PC-9 (cell line): Measurements from ENCODE around the gene PRRC2A. TPM values are rescaled to one million over a fixed set of nuclear protein-coding genes. Genes with fewer than 3 reads are reported as not detected.

ENCODE experiments used
- BruUV-seq: library from RNA; stranded (reverse); fragments of 400-500 nt; replicated peaks from 2 replicates; lab custom pipeline; 2021; lab: Mats Ljungman, UMichigan
- CTCF ChIA-PET: fragments of 300-600 bp; sonication (Branson Sonifier 250); formaldehyde crosslinking; loops from one replicate; lab custom pipeline; 2022; ENCODE audit warnings: antibody characterized with exemption; lab: Charles Lee
- POLR2A ChIA-PET: fragments of 300-600 bp; sonication (Branson Sonifier 250); formaldehyde crosslinking; loops from one replicate; lab custom pipeline; 2022; ENCODE audit warnings: antibody characterized with exemption; ENCODE audit not compliant: unreplicated experiment; lab: Charles Lee
- DNase-seq, 2 experiments: peaks; one replicate each; pipeline versions ENCODE4 v3.0.0 to v3.0.0-alpha.2; 2015 to 2022; ENCODE audit warnings: mixed read lengths in 1 of 2
- H2AFZ ChIP-seq: fragments of 200-600 bp; sonication (generic); 2 replicates; pipeline ENCODE4 v1.8.1; 2017; ENCODE audit warnings: antibody characterized with exemption
- H3F3A ChIP-seq: fragments of 200-600 bp; sonication (generic); 2 replicates; pipeline ENCODE4 v1.8.1; 2017; ENCODE audit warnings: antibody characterized with exemption, mild to moderate bottlenecking, low read depth; ENCODE audit not compliant: insufficient read depth
- H3K27ac ChIP-seq: fragments of 200-600 bp; sonication (generic); 2 replicates; pipeline ENCODE4 v1.6.1; 2016; ENCODE audit warnings: mixed run types
- H3K27me3 ChIP-seq: fragments of 200-600 bp; sonication (generic); 2 replicates; pipeline ENCODE4 v1.6.1; 2016; ENCODE audit warnings: low read depth, mixed run types; ENCODE audit not compliant: insufficient read depth
- H3K36me3 ChIP-seq: fragments of 200-600 bp; sonication (generic); 2 replicates; pipeline ENCODE4 v1.6.1; 2016; ENCODE audit warnings: low read depth, mixed run types
- H3K4me1 ChIP-seq: fragments of 200-600 bp; sonication (generic); replicated peaks from 2 replicates; pipeline ENCODE4 v1.6.1; 2016; ENCODE audit warnings: mixed run types; ENCODE audit not compliant: insufficient read depth
- H3K4me2 ChIP-seq: fragments of 200-600 bp; sonication (generic); 2 replicates; pipeline ENCODE4 v1.6.1; 2017; ENCODE audit warnings: mixed run types
- H3K4me3 ChIP-seq: fragments of 200-600 bp; sonication (generic); 2 replicates; pipeline ENCODE4 v1.6.1; 2016; ENCODE audit warnings: mixed run types
- H3K79me2 ChIP-seq: fragments of 200-600 bp; sonication (generic); 2 replicates; pipeline ENCODE4 v1.6.1; 2017; ENCODE audit warnings: low read depth, mixed run types
- H3K9me2 ChIP-seq: fragments of 200-600 bp; sonication (generic); 2 replicates; pipeline ENCODE4 v1.8.1; 2017; ENCODE audit warnings: mild to moderate bottlenecking; ENCODE audit not compliant: insufficient read depth
- H3K9me3 ChIP-seq: fragments of 200-600 bp; sonication (generic); 2 replicates; pipeline ENCODE4 v1.8.1; 2016; ENCODE audit warnings: low read depth; ENCODE audit not compliant: insufficient read depth
- H4K20me1 ChIP-seq: fragments of 200-600 bp; sonication (generic); 2 replicates; pipeline ENCODE4 v1.8.1; 2017; ENCODE audit not compliant: insufficient read depth
- CTCF ChIP-seq: fragments of 200-600 bp; sonication (generic); conservative IDR thresholded peaks from 2 replicates; pipeline ENCODE4 v1.6.1; 2017; ENCODE audit warnings: mixed run types, antibody characterized with exemption, mild to moderate bottlenecking, moderate library complexity
- EZH2 ChIP-seq: fragments of 200-600 bp; sonication (generic); IDR thresholded peaks from 2 replicates; pipeline ENCODE4 v1.8.0; 2017; ENCODE audit warnings: antibody characterized with exemption, low read depth
- intact Hi-C: fragments of 100-400 bp; cut with micrococcal nuclease; formaldehyde crosslinking; loops from one replicate; pipeline ENCODE4 v1.10.0; 2022; ENCODE audit not compliant: unreplicated experiment
- total RNA-seq: library from RNA; stranded (reverse); gene quantifications from 2 replicates; pipeline ENCODE4 v1.2.3, GENCODE V29; 2021

The PRRC2A gene
- total RNA-seq, 1 experiment from 2014 or later: 192 TPM

- Histone ChIP-seq H3K36me3 (peaks cover 4% of the 10 kb centered on the region; the same call in 1 of the 2 replicates), H3K79me2 (peaks cover 48% of the 10 kb centered on the region), H3K9me3 (no peaks in the 10 kb centered on the region), H2AFZ (no peak overlapping the region), H3K4me2 (no peak overlapping the region), H4K20me1 (peaks cover 21% of the 10 kb centered on the region; the same call in 1 of the 2 replicates), H3K9me2 (no peaks in the 10 kb centered on the region), H3K27me3 (no peaks in the 10 kb centered on the region), H3K4me1 (peaks cover 27% of the 10 kb centered on the region), H3F3A (peaks cover 14% of the 10 kb centered on the region), H3K4me3 (no peak overlapping the region), H3K27ac (no peak overlapping the region)
- BruUV-seq: no TSS peak
- no peak for DNase-seq
- TF ChIP-seq CTCF: no peak
- no peak for TF ChIP-seq EZH2
- intact Hi-C loops: no loop called here
- CTCF ChIA-PET: no interaction called here
- POLR2A ChIA-PET: no interaction called here
These were observed 34.2 kb downstream of the PRRC2A start for GRCh38 chr6:31654574-31655348.

GRCh38 chr6:31655349-31656237, 35.1 kb downstream of the PRRC2A start, which contains the start of gene APOM:
Gene APOM, plus strand, starts transcription at chr6:31655894. Its CDS starts 73 bp downstream, at chr6:31655967.
- CTCF ChIA-PET: no interaction called here
- no peak for TF ChIP-seq EZH2
- no peak for TF ChIP-seq CTCF
- H3K36me3 ChIP-seq: peaks cover 4% of the 10 kb centered on the region; the same call in 1 of the 2 replicates
- H3K27ac ChIP-seq: no peak within 1 kb of the TSS
- no peak within 1 kb of the TSS for H2AFZ ChIP-seq
- BruUV-seq: no TSS peak
- no peaks in the 10 kb centered on the region for H3K9me3 ChIP-seq
- H3F3A ChIP-seq: peaks cover 20% of the 10 kb centered on the region
- POLR2A ChIA-PET: interaction anchor here (0.6 kb wide), 1 partner anchor 32 kb away, joined by 8 read pairs; no protein-coding TSS in a partner anchor
- H3K4me1 ChIP-seq: peaks cover 27% of the 10 kb centered on the region
- intact Hi-C loops: no loop called here
- H3K9me2 ChIP-seq: no peaks in the 10 kb centered on the region
- H3K27me3 ChIP-seq: no peaks in the 10 kb centered on the region
- no peak for DNase-seq
- no peak within 1 kb of the TSS for H3K4me3 ChIP-seq
- H3K79me2 ChIP-seq: peaks cover 46% of the 10 kb centered on the region
- no peak within 1 kb of the TSS for H3K4me2 ChIP-seq
- H4K20me1 ChIP-seq: peaks cover 19% of the 10 kb centered on the region; the same call in 1 of the 2 replicates
